C4-2B (cell line): ENCODE results near the gene MAPK14.
"Not testable (repeated sequence)": the region's sequence is repeated elsewhere in the genome, so short reads cannot be mapped to it uniquely, and the experiment has no call there.

Experiments used
- H3K27ac ChIP-seq: fragments of 450-650 bp; 2 replicates; pipeline ENCODE4 v1.5.1; 2017
- ZFX ChIP-seq: fragments of 450-650 bp; IDR thresholded peaks from 2 replicates; pipeline ENCODE4 v1.6.1; 2017
- TF ChIP-seq, protein P1 (sequence below): fragments of 450-650 bp; conservative IDR thresholded peaks from 2 replicates; pipeline ENCODE4 v1.5.1; 2017; ENCODE audit warnings: mild to moderate bottlenecking

Gene MAPK14

DNA sequence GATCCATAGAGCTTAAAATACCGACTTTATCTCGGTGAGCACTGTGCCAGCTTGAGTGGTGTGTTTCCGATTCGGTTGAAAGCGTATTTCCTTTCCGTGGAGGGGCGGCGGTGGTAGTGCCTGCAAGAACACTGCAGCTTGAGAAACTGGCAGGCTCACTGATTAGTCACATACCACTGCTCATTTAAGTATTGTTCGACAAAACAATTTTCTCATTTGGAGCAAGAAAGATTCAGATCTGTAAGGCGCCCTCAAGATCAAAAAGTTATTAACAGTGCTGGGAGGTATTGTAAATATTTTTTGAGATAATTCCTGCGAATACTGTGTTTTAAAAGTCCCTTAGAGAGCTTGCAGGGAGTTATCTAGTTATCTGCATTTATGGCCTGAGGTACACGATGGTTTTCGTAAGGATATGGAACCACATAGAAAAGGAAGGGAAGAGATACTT, 1.3 kb downstream of the MAPK14 start:
- TF ChIP-seq ZFX = no peak
- TF ChIP-seq, protein P1, sequence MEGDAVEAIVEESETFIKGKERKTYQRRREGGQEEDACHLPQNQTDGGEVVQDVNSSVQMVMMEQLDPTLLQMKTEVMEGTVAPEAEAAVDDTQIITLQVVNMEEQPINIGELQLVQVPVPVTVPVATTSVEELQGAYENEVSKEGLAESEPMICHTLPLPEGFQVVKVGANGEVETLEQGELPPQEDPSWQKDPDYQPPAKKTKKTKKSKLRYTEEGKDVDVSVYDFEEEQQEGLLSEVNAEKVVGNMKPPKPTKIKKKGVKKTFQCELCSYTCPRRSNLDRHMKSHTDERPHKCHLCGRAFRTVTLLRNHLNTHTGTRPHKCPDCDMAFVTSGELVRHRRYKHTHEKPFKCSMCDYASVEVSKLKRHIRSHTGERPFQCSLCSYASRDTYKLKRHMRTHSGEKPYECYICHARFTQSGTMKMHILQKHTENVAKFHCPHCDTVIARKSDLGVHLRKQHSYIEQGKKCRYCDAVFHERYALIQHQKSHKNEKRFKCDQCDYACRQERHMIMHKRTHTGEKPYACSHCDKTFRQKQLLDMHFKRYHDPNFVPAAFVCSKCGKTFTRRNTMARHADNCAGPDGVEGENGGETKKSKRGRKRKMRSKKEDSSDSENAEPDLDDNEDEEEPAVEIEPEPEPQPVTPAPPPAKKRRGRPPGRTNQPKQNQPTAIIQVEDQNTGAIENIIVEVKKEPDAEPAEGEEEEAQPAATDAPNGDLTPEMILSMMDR = no peak
- peak overlapping the region; percentile 89 for H3K27ac ChIP-seq

DNA sequence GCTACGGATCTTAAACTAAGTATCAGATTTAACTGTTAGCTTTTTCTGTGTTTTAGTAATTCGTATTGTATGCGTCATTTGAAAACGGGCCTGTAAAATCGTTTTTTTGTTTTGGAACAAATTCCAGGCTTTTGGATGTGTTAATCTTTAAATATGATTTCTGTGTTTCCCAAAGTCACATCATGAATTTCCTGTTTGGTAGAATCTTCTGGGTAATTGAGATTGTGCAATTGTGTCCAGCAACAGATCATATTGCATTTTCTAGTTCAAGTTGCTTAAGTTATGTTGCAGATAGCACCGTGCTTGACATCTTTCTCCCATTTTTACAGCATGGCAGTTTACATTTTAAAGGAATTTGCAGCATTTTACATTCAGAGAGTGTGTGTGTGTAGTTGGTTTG, 1.9 kb downstream of the MAPK14 start:
- TF ChIP-seq, protein P1 = no peak
- H3K27ac ChIP-seq = no peak overlapping the region

GRCh38 chr6:36032261-36032660, 4.7 kb downstream of the MAPK14 start:
- H3K27ac ChIP-seq = no peak overlapping the region
- TF ChIP-seq, protein P1 = no peak
- no peak for TF ChIP-seq ZFX

DNA sequence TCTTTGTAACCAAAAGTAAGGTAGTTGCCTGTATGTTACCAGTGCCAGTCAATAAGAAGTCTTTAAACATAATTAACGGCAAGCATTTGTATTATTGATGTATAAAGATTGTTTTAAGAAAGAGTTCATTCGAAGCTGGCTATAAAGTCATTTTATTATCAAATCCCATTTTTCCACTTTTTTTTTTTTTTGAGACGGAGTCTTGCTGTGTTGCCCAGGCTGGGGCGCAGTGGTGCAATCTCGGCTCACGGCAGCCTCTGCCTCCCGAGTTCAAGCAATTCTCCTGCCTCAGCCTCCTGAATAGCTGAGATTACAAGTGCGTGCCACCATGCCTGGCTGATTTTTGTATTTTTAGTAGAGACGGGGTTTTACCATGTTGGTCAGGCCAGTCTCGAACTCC, 5.5 kb downstream of the MAPK14 start:
- not testable (repeated sequence) for H3K27ac ChIP-seq

GRCh38 chr6:36033935-36034334, 6.3 kb downstream of the MAPK14 start:
- TF ChIP-seq, protein P1 = no peak
- TF ChIP-seq ZFX = no peak
- H3K27ac ChIP-seq = no peak overlapping the region

DNA sequence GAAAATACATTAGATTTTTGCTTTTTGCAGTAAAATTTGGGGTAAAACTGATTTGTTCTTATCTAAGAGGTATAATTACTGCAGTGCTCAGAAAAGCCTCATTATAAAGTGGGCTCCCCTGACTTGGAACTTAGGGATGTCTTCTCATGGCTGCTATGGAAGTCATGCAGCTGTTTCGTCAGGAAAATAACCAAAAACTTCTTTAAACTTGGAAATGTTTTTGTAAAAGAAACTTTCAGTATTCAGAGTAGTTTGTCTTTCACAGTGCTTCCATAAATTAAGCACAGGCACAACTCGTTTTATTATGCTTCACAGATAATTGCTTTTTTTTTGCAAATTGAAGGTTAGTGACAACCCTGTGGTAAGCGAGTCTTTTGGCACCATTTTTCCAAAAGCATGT, 6.8 kb downstream of the MAPK14 start:
- no peak overlapping the region for H3K27ac ChIP-seq
- no peak for TF ChIP-seq ZFX
- TF ChIP-seq, protein P1 = no peak

DNA sequence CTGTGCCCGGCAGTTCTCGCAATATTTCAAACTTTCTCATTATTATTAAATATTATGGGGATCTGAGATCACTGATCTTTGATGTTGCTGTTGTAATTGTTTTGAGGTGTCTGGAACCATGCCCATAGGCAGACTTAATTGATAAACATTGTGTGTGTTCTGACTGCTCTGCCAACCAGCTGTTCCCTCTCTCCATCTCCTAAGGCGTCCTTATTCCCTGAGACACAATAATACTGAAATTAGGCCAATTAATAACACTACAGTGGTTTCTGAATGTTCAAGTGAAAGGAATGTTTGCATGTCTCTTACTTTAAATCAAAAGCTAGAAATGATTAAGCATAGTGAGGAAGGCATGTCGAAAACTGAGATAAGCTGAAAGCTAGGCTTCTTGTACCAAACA, 7.6 kb downstream of the MAPK14 start:
- no peak overlapping the region for H3K27ac ChIP-seq

More for the DNA sequence above, 7.6 kb downstream of the MAPK14 start:
- TF ChIP-seq ZFX = no peak
- TF ChIP-seq, protein P1 = no peak
